CD14-positive monocyte (primary cell): ENCODE measurements around the gene RAMP2. TPM values are rescaled to one million over a fixed set of nuclear protein-coding genes. Genes with fewer than 3 reads are reported as not detected.

Experiments used
- DNase-seq, 3 donors: peaks; one replicate each; pipeline ENCODE4 v3.0.0-alpha.2; 2011 to 2022
- H2AFZ ChIP-seq: 2 replicates; pipeline ENCODE4 v1.6.0; 2012; ENCODE audit warnings: mild to moderate bottlenecking, low read depth, low read length, inconsistent platforms; ENCODE audit not compliant: insufficient read depth, poor library complexity, severe bottlenecking
- H3K27ac ChIP-seq, 2 donors: 1 replicate in 1 of 2; 2 replicates in 1 of 2; pipeline ENCODE4 v1.5.1; 2012 to 2013; ENCODE audit warnings: low read length in 2 of 2, control low read depth in 1 of 2, inconsistent platforms in 1 of 2, low read depth in 1 of 2, mild to moderate bottlenecking in 1 of 2
- H3K27me3 ChIP-seq, 2 donors: one replicate each; pipeline versions ENCODE4 v1.6.0 to v1.6.1; 2011 to 2013; ENCODE audit warnings: low read length in 2 of 2; ENCODE audit not compliant: control insufficient read depth in 2 of 2, insufficient read depth in 2 of 2
- H3K36me3 ChIP-seq, 2 donors: replicated peaks in 1 of 2; 1 replicate in 1 of 2; 2 replicates in 1 of 2; pipeline versions ENCODE4 v1.5.1 to v1.6.1; 2012 to 2013; ENCODE audit warnings: low read length in 2 of 2, control low read depth in 1 of 2, inconsistent platforms in 1 of 2, mild to moderate bottlenecking in 1 of 2; ENCODE audit not compliant: insufficient read depth in 2 of 2, control insufficient read depth in 1 of 2
- H3K4me1 ChIP-seq, 2 donors: 1 replicate in 1 of 2; 2 replicates in 1 of 2; pipeline versions ENCODE4 v1.5.1 to v1.6.1; 2012 to 2013; ENCODE audit warnings: low read length in 2 of 2, control low read depth in 1 of 2, inconsistent platforms in 1 of 2, mild to moderate bottlenecking in 1 of 2, moderate library complexity in 1 of 2; ENCODE audit not compliant: insufficient read depth in 2 of 2, control insufficient read depth in 1 of 2
- H3K4me2 ChIP-seq: replicated peaks from 2 replicates; pipeline ENCODE3; 2012; ENCODE audit warnings: low read length, moderate library complexity, mild to moderate bottlenecking; ENCODE audit not compliant: poor library complexity, severe bottlenecking; ENCODE audit errors: extremely low read depth
- H3K4me3 ChIP-seq, 3 experiments: fragments of 200-600 bp in 1 of 3; sonication (generic) in 1 of 3; replicated peaks in 1 of 3; 1 replicate in 2 of 3; 2 replicates in 1 of 3; pipeline ENCODE4 v1.5.1; 2011 to 2013; ENCODE audit warnings: low read length in 3 of 3, mild to moderate bottlenecking in 3 of 3, control low read depth in 2 of 3, low read depth in 2 of 3, inconsistent platforms in 1 of 3, moderate library complexity in 1 of 3
- H3K79me2 ChIP-seq: 2 replicates; pipeline ENCODE4 v1.6.0; 2012; ENCODE audit warnings: mild to moderate bottlenecking, control low read depth, inconsistent platforms, low read length, moderate library complexity; ENCODE audit not compliant: insufficient read depth
- H3K9ac ChIP-seq: 2 replicates; pipeline ENCODE4 v1.6.0; 2017; ENCODE audit warnings: low read length, mild to moderate bottlenecking; ENCODE audit not compliant: insufficient read depth, poor library complexity, severe bottlenecking
- H3K9me3 ChIP-seq, 2 donors: replicated peaks in 1 of 2; 1 replicate in 1 of 2; 2 replicates in 1 of 2; pipeline versions ENCODE4 v1.5.1 to v1.6.1; 2012 to 2013; ENCODE audit warnings: low read length in 2 of 2, control low read depth in 1 of 2; ENCODE audit not compliant: control insufficient read depth in 1 of 2, insufficient read depth in 1 of 2
- H4K20me1 ChIP-seq: 2 replicates; pipeline ENCODE4 v1.6.0; 2012; ENCODE audit warnings: mild to moderate bottlenecking, low read length, control low read depth, moderate library complexity; ENCODE audit not compliant: insufficient read depth
- H3K27ac Mint-ChIP-seq, 7 donors: one replicate each; pipeline ENCODE4 v1.8.0; 2020; ENCODE audit warnings: mild to moderate bottlenecking in 7 of 7, mixed read lengths in 7 of 7, moderate library complexity in 6 of 7, inconsistent platforms in 2 of 7
- H3K27me3 Mint-ChIP-seq, 3 donors: one replicate each; pipeline ENCODE4 v1.8.0; 2021 to 2022; ENCODE audit warnings: low read depth in 3 of 3, mild to moderate bottlenecking in 3 of 3, mixed read lengths in 3 of 3, moderate library complexity in 3 of 3, inconsistent platforms in 1 of 3
- H3K36me3 Mint-ChIP-seq, 2 donors: one replicate each; pipeline ENCODE4 v1.8.0; 2020; ENCODE audit warnings: mixed read lengths in 2 of 2, inconsistent platforms in 1 of 2, mild to moderate bottlenecking in 1 of 2
- H3K4me1 Mint-ChIP-seq: one replicate; pipeline ENCODE4 v1.8.0; 2020; ENCODE audit warnings: mild to moderate bottlenecking, mixed read lengths
- H3K4me3 Mint-ChIP-seq, 2 donors: one replicate each; pipeline ENCODE4 v1.8.0; 2020; ENCODE audit warnings: mild to moderate bottlenecking in 2 of 2, mixed read lengths in 2 of 2, moderate library complexity in 1 of 2
- H3K9me3 Mint-ChIP-seq, 7 donors: one replicate each; pipeline ENCODE4 v1.8.0; 2020 to 2022; ENCODE audit warnings: mixed read lengths in 7 of 7, mild to moderate bottlenecking in 6 of 7, moderate library complexity in 6 of 7, inconsistent platforms in 2 of 7
- CTCF ChIP-seq: fragments of 200-600 bp; IDR thresholded peaks from one replicate; pipeline ENCODE4 v1.8.0; 2022; ENCODE audit warnings: antibody characterized with exemption, mild to moderate bottlenecking
- WGBS: methylation state at CpG from one replicate; pipeline ENCODE4 v1.1.5; 2013; ENCODE audit warnings: missing lambda C conversion rate; ENCODE audit not compliant: insufficient coverage; 5-methylcytosine and 5-hydroxymethylcytosine counted together
- intact Hi-C, 2 donors: fragments of 100-400 bp; cut with micrococcal nuclease; formaldehyde crosslinking; loops; one replicate each; pipeline versions ENCODE4 v1.15.0 to v1.15.1; 2023
- polyA plus RNA-seq, 3 donors: library from polyadenylated mRNA; depleted of rRNA in 1 of 3; unstranded in 2 of 3; stranded (reverse) in 1 of 3; fragments of 300-500 nt in 2 of 3; fragments of >200 nt in 1 of 3; fragmentation: Illumina TruSeq in 2 of 3; gene quantifications; 1 replicate in 2 of 3; 2 replicates in 1 of 3; pipeline ENCODE4 v1.2.3, GENCODE V29; 2012 to 2021
- small RNA-seq: library from RNA; depleted of rRNA; stranded (forward); fragments of <200 nt; gene quantifications from one replicate; pipeline ENCODE3, GENCODE V24; 2012; ENCODE audit warnings: low read depth; ENCODE audit not compliant: insufficient read length

The RAMP2 gene
- polyA plus RNA-seq, 3 donors = not detected

GRCh38 chr17:42809250-42809649 is 48.2 kb downstream of the RAMP2 start:
- Histone ChIP-seq H3K4me3 (no peak overlapping the region), H3K27ac (no peak overlapping the region), H3K9ac (no peak overlapping the region), H3K4me1 (no peaks in the 10 kb centered on the region), H3K27me3 (no peaks in the 10 kb centered on the region), H3K79me2 (no peaks in the 10 kb centered on the region), H3K4me2 (no peak overlapping the region), H2AFZ (no peak overlapping the region), H4K20me1 (no peaks in the 10 kb centered on the region), H3K9me3 (no peaks in the 10 kb centered on the region), H3K36me3 (peaks cover 37 to 55% of the 10 kb centered on the region in 2 donors)
- H3K4me3 Mint-ChIP-seq = no peak overlapping the region
- intact Hi-C loops = no loop called here
- WGBS = 28% methylated on average over 2 of the region's 3 CpGs
- H3K9me3 Mint-ChIP-seq = no peaks in the 10 kb centered on the region
- H3K36me3 Mint-ChIP-seq = peaks cover 39 to 61% of the 10 kb centered on the region in 2 donors
- DNase-seq = no peak
- no peaks in the 10 kb centered on the region for H3K4me1 Mint-ChIP-seq
- peak overlapping the region in 3 of 7 donors; percentile 20 to 73 (median 22) for H3K27ac Mint-ChIP-seq
- H3K27me3 Mint-ChIP-seq = peaks cover 0 to 3% (median 2%) of the 10 kb centered on the region in 3 donors
- TF ChIP-seq CTCF = no peak

Small RNAs within 50 kb of the gene (small RNA-seq; reads per million reads assigned to genes)
- gene HMGN2P15 = not detected

Other genes starting within 250 kb of the RAMP2 start
- 10 to 100 TPM; 10.4 to 32.9 (median 24.9) TPM for gene NAGLU, start 225.0 kb upstream of the RAMP2 start, polyA plus RNA-seq
- under 1 TPM; 0.19 to 0.72 (median 0.27) TPM for gene HSD17B1, start 208.3 kb upstream of the RAMP2 start, polyA plus RNA-seq
- 10 to 100 TPM; 52.6 to 63.8 (median 57.9) TPM for gene COASY, start 199.1 kb upstream of the RAMP2 start, polyA plus RNA-seq
- 100 to 1,000 TPM in 1 of 3 donors, 10 to 100 TPM in 2; 61.4 to 106 (median 63.5) TPM for gene MLX, start 194.1 kb upstream of the RAMP2 start, polyA plus RNA-seq
- gene PSMC3IP, start 183.5 kb upstream of the RAMP2 start, polyA plus RNA-seq = 1 to 10 TPM in 1 of 3 donors, not detected in 2; 1.2 TPM
- 10 to 100 TPM; 34.0 to 69.9 (median 69.9) TPM for gene RETREG3, start 151.9 kb upstream of the RAMP2 start, polyA plus RNA-seq
- 10 to 100 TPM in 2 of 3 donors, 1 to 10 TPM in 1; 7.5 to 17.4 (median 10.2) TPM for gene TUBG1, start 151.5 kb upstream of the RAMP2 start, polyA plus RNA-seq
- 1 to 10 TPM in 1 of 3 donors, under 1 TPM in 2; 0.31 to 7.3 (median 0.47) TPM for gene TUBG2, start 101.9 kb upstream of the RAMP2 start, polyA plus RNA-seq
- gene PLEKHH3, start 84.2 kb upstream of the RAMP2 start, polyA plus RNA-seq = under 1 TPM; 0.38 to 0.43 (median 0.41) TPM
- under 1 TPM in 2 of 3 donors, not detected in 1; 0.13 to 0.37 TPM for gene CCR10, start 79.4 kb upstream of the RAMP2 start, polyA plus RNA-seq
- gene CNTNAP1, start 78.7 kb upstream of the RAMP2 start, polyA plus RNA-seq = under 1 TPM in 2 of 3 donors, not detected in 1; 0.23 to 0.24 TPM
- gene EZH1, start 16.2 kb upstream of the RAMP2 start, polyA plus RNA-seq = 100 to 1,000 TPM in 1 of 3 donors, 10 to 100 TPM in 2; 12.3 to 169 (median 17.8) TPM
- gene VPS25, start 12.2 kb downstream of the RAMP2 start, polyA plus RNA-seq = 100 to 1,000 TPM in 2 of 3 donors, 10 to 100 TPM in 1; 71.3 to 125 (median 104) TPM
- gene WNK4, start 19.4 kb downstream of the RAMP2 start, polyA plus RNA-seq = not detected
- 100 to 1,000 TPM in 2 of 3 donors, 10 to 100 TPM in 1; 21.5 to 171 (median 156) TPM for gene COA3, start 37.5 kb downstream of the RAMP2 start, polyA plus RNA-seq
- not detected for gene CNTD1, start 37.6 kb downstream of the RAMP2 start, polyA plus RNA-seq
- 100 to 1,000 TPM in 1 of 3 donors, 10 to 100 TPM in 2; 68.1 to 105 (median 91.8) TPM for gene BECN1, start 63.1 kb downstream of the RAMP2 start, polyA plus RNA-seq
- gene PSME3, start 72.2 kb downstream of the RAMP2 start, polyA plus RNA-seq = 100 to 1,000 TPM in 2 of 3 donors, 10 to 100 TPM in 1; 61.9 to 137 (median 124) TPM
- gene AOC2, start 83.4 kb downstream of the RAMP2 start, polyA plus RNA-seq = 1 to 10 TPM in 1 of 3 donors, under 1 TPM in 1, not detected in 1; 0.09 to 1.6 TPM
- gene AOC3, start 90.0 kb downstream of the RAMP2 start, polyA plus RNA-seq = under 1 TPM in 1 of 3 donors, not detected in 2; 0.85 TPM
- gene G6PC1, start 139.6 kb downstream of the RAMP2 start, polyA plus RNA-seq = not detected
- 10 to 100 TPM; 14.4 to 31.8 (median 17.4) TPM for gene AARSD1, start 203.2 kb downstream of the RAMP2 start, polyA plus RNA-seq
- gene PTGES3L, start 218.9 kb downstream of the RAMP2 start, polyA plus RNA-seq = under 1 TPM in 1 of 3 donors, not detected in 2; 0.32 TPM
- gene RUNDC1, start 219.3 kb downstream of the RAMP2 start, polyA plus RNA-seq = 10 to 100 TPM in 1 of 3 donors, 1 to 10 TPM in 2; 7.5 to 10.3 (median 9.9) TPM
- gene RPL27, start 237.2 kb downstream of the RAMP2 start, polyA plus RNA-seq = 1,000 to 10,000 TPM; 1,073 to 2,156 (median 1,232) TPM
- gene IFI35, start 245.6 kb downstream of the RAMP2 start, polyA plus RNA-seq = 100 to 1,000 TPM in 2 of 3 donors, 10 to 100 TPM in 1; 76.9 to 152 (median 106) TPM